ENCODE measurements around the gene GCH1. TPM values are rescaled to one million over a fixed set of nuclear protein-coding genes. Genes with fewer than 3 reads are reported as not detected.
A peak's percentile ranks its signal among the peaks of the same experiment; 100 is the strongest.

The GCH1 gene
- polyA plus RNA-seq, 1 experiment = 1.3 TPM

- POLR2A ChIA-PET = no interaction called here
- CTCF ChIA-PET = interaction anchor here (0.7 kb wide), 1 partner anchor 10 kb away, joined by 3 read pairs; no protein-coding TSS in a partner anchor
- Histone ChIP-seq H3K36me3 (ENCODE audit: control insufficient read depth, insufficient read depth, low read length) (no peaks in the 10 kb centered on the region), H3K27me3 (ENCODE audit: control insufficient read depth, insufficient read depth, low read length) (peaks cover 7% of the 10 kb centered on the region), H3K4me3 (ENCODE audit: low read depth, low read length) (no peak overlapping the region)
- DNase-seq (ENCODE audit: low read depth) = no peak
- TF ChIP-seq, protein P1, sequence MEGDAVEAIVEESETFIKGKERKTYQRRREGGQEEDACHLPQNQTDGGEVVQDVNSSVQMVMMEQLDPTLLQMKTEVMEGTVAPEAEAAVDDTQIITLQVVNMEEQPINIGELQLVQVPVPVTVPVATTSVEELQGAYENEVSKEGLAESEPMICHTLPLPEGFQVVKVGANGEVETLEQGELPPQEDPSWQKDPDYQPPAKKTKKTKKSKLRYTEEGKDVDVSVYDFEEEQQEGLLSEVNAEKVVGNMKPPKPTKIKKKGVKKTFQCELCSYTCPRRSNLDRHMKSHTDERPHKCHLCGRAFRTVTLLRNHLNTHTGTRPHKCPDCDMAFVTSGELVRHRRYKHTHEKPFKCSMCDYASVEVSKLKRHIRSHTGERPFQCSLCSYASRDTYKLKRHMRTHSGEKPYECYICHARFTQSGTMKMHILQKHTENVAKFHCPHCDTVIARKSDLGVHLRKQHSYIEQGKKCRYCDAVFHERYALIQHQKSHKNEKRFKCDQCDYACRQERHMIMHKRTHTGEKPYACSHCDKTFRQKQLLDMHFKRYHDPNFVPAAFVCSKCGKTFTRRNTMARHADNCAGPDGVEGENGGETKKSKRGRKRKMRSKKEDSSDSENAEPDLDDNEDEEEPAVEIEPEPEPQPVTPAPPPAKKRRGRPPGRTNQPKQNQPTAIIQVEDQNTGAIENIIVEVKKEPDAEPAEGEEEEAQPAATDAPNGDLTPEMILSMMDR (IDR thresholded peaks at IDR 0.05; ENCODE audit: insufficient read depth, low read depth, low read length) = no peak
Observed at GRCh38 chr14:54822685-54823084, 79.9 kb downstream of the GCH1 start.

- TF ChIP-seq, protein P1 (IDR thresholded peaks at IDR 0.05; ENCODE audit: insufficient read depth, low read depth, low read length) = no peak
- POLR2A ChIA-PET = interaction anchor here (0.6 kb wide), 1 partner anchor 200 kb away, joined by 5 read pairs; no protein-coding TSS in a partner anchor
- CTCF ChIA-PET = interaction anchor here (0.5 to 5.2 kb wide), 5 partner anchors 10 to 375 kb away, joined by 3 to 53 read pairs (median 3); no protein-coding TSS in a partner anchor
- peak; percentile 39 for DNase-seq (ENCODE audit: low read depth)
- peaks cover 4% of the 10 kb centered on the region for H3K27me3 ChIP-seq (ENCODE audit: control insufficient read depth, insufficient read depth, low read length)
- H3K36me3 ChIP-seq (ENCODE audit: control insufficient read depth, insufficient read depth, low read length) = no peaks in the 10 kb centered on the region
- no peak overlapping the region for H3K4me3 ChIP-seq (ENCODE audit: low read depth, low read length)
Observed at GRCh38 chr14:54818201-54819133, 84.2 kb downstream of the GCH1 start.

- Histone ChIP-seq H3K36me3 (ENCODE audit: control insufficient read depth, insufficient read depth, low read length) (no peaks in the 10 kb centered on the region), H3K27me3 (ENCODE audit: control insufficient read depth, insufficient read depth, low read length) (peaks cover 8% of the 10 kb centered on the region), H3K4me3 (ENCODE audit: low read depth, low read length) (no peak overlapping the region)
- POLR2A ChIA-PET = no interaction called here
- TF ChIP-seq, protein P1 (IDR thresholded peaks at IDR 0.05; ENCODE audit: insufficient read depth, low read depth, low read length) = no peak
- CTCF ChIA-PET = interaction anchor here (5.2 kb wide), 1 partner anchor 11 kb away, joined by 53 read pairs; no protein-coding TSS in a partner anchor
- no peak for DNase-seq (ENCODE audit: low read depth)
Observed at GRCh38 chr14:54817506-54817905, 85.1 kb downstream of the GCH1 start.

DNA sequence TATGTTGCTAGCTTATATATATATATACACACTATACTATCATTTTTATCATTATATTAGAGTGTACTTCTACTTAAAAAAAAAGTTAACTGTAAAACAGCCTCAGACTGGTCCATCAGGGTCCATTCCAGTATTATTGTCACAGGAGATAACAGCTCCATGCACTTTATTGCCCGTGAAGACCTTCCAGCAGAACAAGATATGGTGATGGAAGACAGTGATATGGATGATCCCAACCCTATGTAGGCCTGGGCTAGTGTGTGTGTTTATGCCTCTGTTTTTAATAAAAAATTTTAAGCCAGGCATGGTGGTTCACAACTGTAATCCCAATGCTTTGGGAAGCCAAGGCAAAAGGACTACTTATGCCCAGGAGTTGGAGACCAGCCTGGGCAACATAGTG is 86.2 kb downstream of the GCH1 start:
- no peaks in the 10 kb centered on the region for H3K36me3 ChIP-seq (ENCODE audit: control insufficient read depth, insufficient read depth, low read length)
- DNase-seq (ENCODE audit: low read depth) = no peak
- TF ChIP-seq, protein P1 (IDR thresholded peaks at IDR 0.05; ENCODE audit: insufficient read depth, low read depth, low read length) = no peak
- ChIA-PET CTCF (interaction anchor here (0.6 to 5.2 kb wide), 2 partner anchors 10 to 98 kb away, joined by 3 to 53 read pairs; no protein-coding TSS in a partner anchor), POLR2A (no interaction called here)
- H3K27me3 ChIP-seq (ENCODE audit: control insufficient read depth, insufficient read depth, low read length) = peaks cover 12% of the 10 kb centered on the region
- H3K4me3 ChIP-seq (ENCODE audit: low read depth, low read length) = no peak overlapping the region

DNA sequence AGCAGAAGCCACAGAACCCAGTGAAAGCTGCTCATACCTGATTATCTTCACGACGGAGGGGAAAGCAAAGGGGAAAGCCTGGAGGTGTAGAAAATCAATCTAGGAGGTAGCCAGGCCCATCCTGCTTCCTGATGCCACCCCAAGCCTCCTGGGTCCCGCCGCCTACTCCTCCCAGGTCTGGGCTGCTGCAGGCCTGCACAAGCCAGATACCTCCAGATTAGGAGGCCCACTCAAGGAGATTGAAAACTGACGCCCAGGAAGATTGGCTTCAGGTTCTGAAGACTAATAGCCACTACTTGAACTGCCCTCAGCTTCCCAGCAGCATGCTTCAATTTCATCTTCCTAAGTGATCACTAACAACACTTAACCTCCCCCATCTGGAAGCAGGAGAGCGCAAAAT is 87.1 kb downstream of the GCH1 start:
- ChIA-PET CTCF (interaction anchor here (3.4 to 5.2 kb wide), 2 partner anchors 9 to 10 kb away, joined by 18 to 53 read pairs; no protein-coding TSS in a partner anchor), POLR2A (no interaction called here)
- Histone ChIP-seq H3K4me3 (ENCODE audit: low read depth, low read length) (no peak overlapping the region), H3K27me3 (ENCODE audit: control insufficient read depth, insufficient read depth, low read length) (peaks cover 12% of the 10 kb centered on the region), H3K36me3 (ENCODE audit: control insufficient read depth, insufficient read depth, low read length) (no peaks in the 10 kb centered on the region)
- DNase-seq (ENCODE audit: low read depth) = no peak
- TF ChIP-seq, protein P1 (IDR thresholded peaks at IDR 0.05; ENCODE audit: insufficient read depth, low read depth, low read length) = no peak

Measured in BJ (cell line).